Ovary (tissue), 3 donors: ENCODE data around the gene FOXN1.

Experiments
- POLR2A ChIP-seq: fragments of 450-650 bp; IDR thresholded peaks from one replicate; pipeline ENCODE4 v1.6.1; 2017; ENCODE audit warnings: antibody characterized with exemption, mild to moderate bottlenecking, moderate library complexity
- TF ChIP-seq, protein P1 (sequence below), 3 donors: fragments of 450-650 bp in 2 of 3; fragments of 200-600 bp in 1 of 3; IDR thresholded peaks; one replicate each; pipeline versions ENCODE4 v1.5.1 to v1.8.0; 2016 to 2022; ENCODE audit warnings: antibody characterized with exemption in 3 of 3, mild to moderate bottlenecking in 1 of 3
- donor health status: DM: no; HTN: no; CAD: no.

- no peak for TF ChIP-seq POLR2A
- TF ChIP-seq, protein P1, sequence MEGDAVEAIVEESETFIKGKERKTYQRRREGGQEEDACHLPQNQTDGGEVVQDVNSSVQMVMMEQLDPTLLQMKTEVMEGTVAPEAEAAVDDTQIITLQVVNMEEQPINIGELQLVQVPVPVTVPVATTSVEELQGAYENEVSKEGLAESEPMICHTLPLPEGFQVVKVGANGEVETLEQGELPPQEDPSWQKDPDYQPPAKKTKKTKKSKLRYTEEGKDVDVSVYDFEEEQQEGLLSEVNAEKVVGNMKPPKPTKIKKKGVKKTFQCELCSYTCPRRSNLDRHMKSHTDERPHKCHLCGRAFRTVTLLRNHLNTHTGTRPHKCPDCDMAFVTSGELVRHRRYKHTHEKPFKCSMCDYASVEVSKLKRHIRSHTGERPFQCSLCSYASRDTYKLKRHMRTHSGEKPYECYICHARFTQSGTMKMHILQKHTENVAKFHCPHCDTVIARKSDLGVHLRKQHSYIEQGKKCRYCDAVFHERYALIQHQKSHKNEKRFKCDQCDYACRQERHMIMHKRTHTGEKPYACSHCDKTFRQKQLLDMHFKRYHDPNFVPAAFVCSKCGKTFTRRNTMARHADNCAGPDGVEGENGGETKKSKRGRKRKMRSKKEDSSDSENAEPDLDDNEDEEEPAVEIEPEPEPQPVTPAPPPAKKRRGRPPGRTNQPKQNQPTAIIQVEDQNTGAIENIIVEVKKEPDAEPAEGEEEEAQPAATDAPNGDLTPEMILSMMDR (IDR thresholded peaks at IDR 0.05): no peak
Measured at GRCh38 chr17:28474111-28474531, 32.0 kb upstream of the FOXN1 start.
